WI38 (cell line): ENCODE results near the gene C19orf47.

Source experiments
- H3K4me3 ChIP-seq: 2 replicates; pipeline ENCODE4 v1.5.1; 2011; ENCODE audit warnings: low read depth, mild to moderate bottlenecking, control low read depth, low read length
- TF ChIP-seq, protein P1 (sequence below): IDR thresholded peaks from 2 replicates; pipeline ENCODE4 v1.5.1; 2012; ENCODE audit warnings: low read depth, mild to moderate bottlenecking, control low read depth, low read length

C19orf47 gene

GRCh38 chr19:40392894-40393517 lies 44.8 kb upstream of the C19orf47 start:
- no peak overlapping the region for H3K4me3 ChIP-seq
- TF ChIP-seq, protein P1, sequence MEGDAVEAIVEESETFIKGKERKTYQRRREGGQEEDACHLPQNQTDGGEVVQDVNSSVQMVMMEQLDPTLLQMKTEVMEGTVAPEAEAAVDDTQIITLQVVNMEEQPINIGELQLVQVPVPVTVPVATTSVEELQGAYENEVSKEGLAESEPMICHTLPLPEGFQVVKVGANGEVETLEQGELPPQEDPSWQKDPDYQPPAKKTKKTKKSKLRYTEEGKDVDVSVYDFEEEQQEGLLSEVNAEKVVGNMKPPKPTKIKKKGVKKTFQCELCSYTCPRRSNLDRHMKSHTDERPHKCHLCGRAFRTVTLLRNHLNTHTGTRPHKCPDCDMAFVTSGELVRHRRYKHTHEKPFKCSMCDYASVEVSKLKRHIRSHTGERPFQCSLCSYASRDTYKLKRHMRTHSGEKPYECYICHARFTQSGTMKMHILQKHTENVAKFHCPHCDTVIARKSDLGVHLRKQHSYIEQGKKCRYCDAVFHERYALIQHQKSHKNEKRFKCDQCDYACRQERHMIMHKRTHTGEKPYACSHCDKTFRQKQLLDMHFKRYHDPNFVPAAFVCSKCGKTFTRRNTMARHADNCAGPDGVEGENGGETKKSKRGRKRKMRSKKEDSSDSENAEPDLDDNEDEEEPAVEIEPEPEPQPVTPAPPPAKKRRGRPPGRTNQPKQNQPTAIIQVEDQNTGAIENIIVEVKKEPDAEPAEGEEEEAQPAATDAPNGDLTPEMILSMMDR: no peak

DNA sequence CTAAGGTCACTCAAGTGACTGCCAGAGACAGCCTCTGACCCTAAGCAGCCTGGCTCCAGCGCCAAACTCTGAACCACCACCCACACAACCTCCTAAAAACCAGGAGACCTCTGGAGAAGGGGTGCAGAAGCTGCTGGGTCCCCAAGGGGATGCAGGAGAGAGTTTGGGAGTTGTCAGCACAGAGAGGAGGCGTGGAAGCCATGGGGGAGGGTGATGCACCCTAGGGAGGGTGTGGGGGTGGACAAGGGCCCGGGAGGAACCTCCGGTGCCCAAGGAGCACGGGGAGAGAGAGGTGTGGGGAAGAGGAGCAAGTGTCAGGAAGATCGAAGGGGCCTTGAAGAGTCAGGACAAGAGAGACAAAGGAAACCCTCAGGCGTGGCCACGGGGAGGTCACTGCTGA lies 43.9 kb upstream of the C19orf47 start:
- no peak overlapping the region for H3K4me3 ChIP-seq
- TF ChIP-seq, protein P1: no peak

DNA sequence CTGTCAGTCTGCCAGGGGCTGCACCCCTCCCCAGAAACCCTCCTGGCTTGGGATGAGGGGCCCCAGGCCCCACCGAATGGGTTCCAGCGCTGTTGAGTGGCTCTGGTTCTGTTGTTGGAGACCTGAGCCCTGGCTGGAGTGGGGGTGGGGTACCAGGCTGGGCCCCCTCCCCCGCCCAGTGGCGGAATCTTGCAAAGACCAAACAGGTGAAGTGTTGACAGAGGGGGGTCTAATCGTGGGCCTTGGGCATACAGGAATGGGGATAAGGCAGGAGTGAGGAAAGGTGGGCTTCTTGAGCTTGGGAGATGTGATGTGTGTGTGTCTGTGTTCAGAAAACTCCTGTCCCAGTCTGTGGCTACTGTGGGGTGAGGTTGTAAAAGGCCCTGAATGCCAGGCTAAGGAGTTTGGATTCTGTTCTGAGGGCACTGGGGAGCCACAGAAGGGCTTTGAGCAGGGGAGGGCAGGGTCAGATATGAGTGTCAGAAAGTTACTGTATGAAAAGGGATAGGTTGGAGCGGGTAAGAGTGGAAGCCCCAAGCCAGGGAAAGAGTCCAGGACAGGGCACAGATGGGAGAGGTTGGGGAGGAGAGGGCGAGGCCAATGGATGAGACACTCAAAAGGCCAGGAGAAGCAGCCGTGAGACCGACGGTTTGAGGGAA lies 42.0 kb upstream of the C19orf47 start, which contains the start of gene HIPK4:
Gene HIPK4, minus strand, starts transcription at position 98 of the 659 bp plus-strand sequence. CDS start 279 bp downstream, outside the sequence.
- TF ChIP-seq, protein P1: no peak
- H3K4me3 ChIP-seq: no peak within 1 kb of the TSS

GRCh38 chr19:40389404-40390083 lies 41.3 kb upstream of the C19orf47 start:
- TF ChIP-seq, protein P1: no peak
- no peak overlapping the region for H3K4me3 ChIP-seq

- TF ChIP-seq, protein P1: no peak
- no peak overlapping the region for H3K4me3 ChIP-seq
Measured at GRCh38 chr19:40388481-40388880, 40.3 kb upstream of the C19orf47 start.

DNA sequence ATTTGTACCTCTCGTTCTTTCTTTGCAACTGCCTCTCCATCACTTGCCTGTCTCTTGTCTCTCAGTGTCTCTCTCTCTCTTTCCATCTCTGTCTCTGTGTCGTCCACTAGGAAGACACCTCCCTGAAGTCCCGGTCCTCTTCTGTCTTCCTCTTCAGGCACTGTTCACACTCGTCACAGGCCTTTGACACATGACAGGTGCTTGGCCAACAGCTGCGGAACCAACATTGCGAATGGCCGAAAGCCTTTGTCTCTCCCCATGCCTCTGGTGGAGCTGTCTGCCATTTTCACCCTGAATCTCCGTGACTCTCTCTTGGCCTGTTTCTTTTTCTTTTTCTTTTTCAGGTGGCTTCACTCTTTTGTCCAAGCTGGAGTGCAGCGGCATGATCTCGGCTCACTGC lies 39.0 kb upstream of the C19orf47 start:
- TF ChIP-seq, protein P1: no peak

More for the DNA sequence above, 39.0 kb upstream of the C19orf47 start:
- H3K4me3 ChIP-seq: no peak overlapping the region
